ENCODE results near the gene LUZP4. TPM values are rescaled to one million over a fixed set of nuclear protein-coding genes. Genes with fewer than 3 reads are reported as not detected.
"Not testable (repeated sequence)": the region's sequence is repeated elsewhere in the genome, so short reads cannot be mapped to it uniquely, and the experiment has no call there.

LUZP4 gene
- total RNA-seq, 2 experiments from 2014 or later = not detected

GRCh38 chrX:115344885-115345614, 55.5 kb downstream of the LUZP4 start:
- Histone ChIP-seq H3K9me3 (ENCODE audit: low read length) (no peaks in the 10 kb centered on the region), H3K4me3 (ENCODE audit: low read depth, low read length, poor library complexity, severe bottlenecking) (no peak overlapping the region), H3K4me1 (ENCODE audit: insufficient read depth, low read length, poor library complexity, severe bottlenecking) (no peaks in the 10 kb centered on the region), H3K4me2 (ENCODE audit: low read length) (no peak overlapping the region), H3K9me2 (ENCODE audit: insufficient read depth, low read length) (no peaks in the 10 kb centered on the region), H3K27ac (ENCODE audit: low read depth, low read length, poor library complexity, severe bottlenecking) (no peak overlapping the region), H2AFZ (ENCODE audit: low read length) (no peak overlapping the region), H3K79me2 (ENCODE audit: insufficient read depth, low read depth, low read length) (no peaks in the 10 kb centered on the region), H3K36me3 (ENCODE audit: insufficient read depth, low read length) (no peaks in the 10 kb centered on the region), H4K20me1 (ENCODE audit: insufficient read depth, low read length) (no peaks in the 10 kb centered on the region)
- BruUV-seq (replicated peaks) = no TSS peak
- intact Hi-C loops (cut with micrococcal nuclease; ENCODE audit: unreplicated experiment) = no loop called here
- POLR2A ChIA-PET = no interaction called here
- CTCF ChIA-PET (ENCODE audit: unreplicated experiment) = no interaction called here
- DNase-seq (ENCODE audit: low spot score) = no peak
- TF ChIP-seq CTCF (conservative IDR thresholded peaks at IDR 0.05; ENCODE audit: low read length) (no peak), EZH2phosphoT487 (IDR thresholded peaks at IDR 0.05; ENCODE audit: borderline replicate concordance, low read depth, low read length) (no peak)

GRCh38 chrX:115345615-115346014, 56.1 kb downstream of the LUZP4 start:
- Histone ChIP-seq H3K4me1 (ENCODE audit: insufficient read depth, low read length, poor library complexity, severe bottlenecking) (no peaks in the 10 kb centered on the region), H4K20me1 (ENCODE audit: insufficient read depth, low read length) (no peaks in the 10 kb centered on the region), H3K27ac (ENCODE audit: low read depth, low read length, poor library complexity, severe bottlenecking) (no peak overlapping the region), H3K4me2 (ENCODE audit: low read length) (no peak overlapping the region), H3K36me3 (ENCODE audit: insufficient read depth, low read length) (no peaks in the 10 kb centered on the region), H3K79me2 (ENCODE audit: insufficient read depth, low read depth, low read length) (no peaks in the 10 kb centered on the region), H2AFZ (ENCODE audit: low read length) (no peak overlapping the region), H3K9me3 (ENCODE audit: low read length) (no peaks in the 10 kb centered on the region), H3K4me3 (ENCODE audit: low read depth, low read length, poor library complexity, severe bottlenecking) (no peak overlapping the region), H3K9me2 (ENCODE audit: insufficient read depth, low read length) (no peaks in the 10 kb centered on the region)
- no peak for DNase-seq (ENCODE audit: low spot score)
- TF ChIP-seq CTCF (conservative IDR thresholded peaks at IDR 0.05; ENCODE audit: low read length) (no peak), EZH2phosphoT487 (IDR thresholded peaks at IDR 0.05; ENCODE audit: borderline replicate concordance, low read depth, low read length) (no peak)
- CTCF ChIA-PET (ENCODE audit: unreplicated experiment) = no interaction called here
- BruUV-seq (replicated peaks) = no TSS peak
- intact Hi-C loops (cut with micrococcal nuclease; ENCODE audit: unreplicated experiment) = no loop called here
- POLR2A ChIA-PET = no interaction called here

GRCh38 chrX:115346738-115347137, 57.2 kb downstream of the LUZP4 start:
- H3K9me2 ChIP-seq (ENCODE audit: insufficient read depth, low read length); H3K79me2 ChIP-seq (ENCODE audit: insufficient read depth, low read depth, low read length); POLR2A ChIA-PET; DNase-seq (ENCODE audit: low spot score); H3K4me3 ChIP-seq (ENCODE audit: low read depth, low read length, poor library complexity, severe bottlenecking); CTCF ChIA-PET (ENCODE audit: unreplicated experiment); H3K36me3 ChIP-seq (ENCODE audit: insufficient read depth, low read length); intact Hi-C loops (cut with micrococcal nuclease; ENCODE audit: unreplicated experiment); H3K4me2 ChIP-seq (ENCODE audit: low read length); H2AFZ ChIP-seq (ENCODE audit: low read length); H3K9me3 ChIP-seq (ENCODE audit: low read length); H4K20me1 ChIP-seq (ENCODE audit: insufficient read depth, low read length); H3K4me1 ChIP-seq (ENCODE audit: insufficient read depth, low read length, poor library complexity, severe bottlenecking); BruUV-seq (replicated peaks); H3K27ac ChIP-seq (ENCODE audit: low read depth, low read length, poor library complexity, severe bottlenecking): not testable (repeated sequence)
